ENCODE measurements around the gene PEPD.
A peak's percentile ranks its signal among the peaks of the same experiment; 100 is the strongest.

The PEPD gene

GRCh38 chr19:33527125-33527524, 5.5 kb upstream of the PEPD start:
- WGBS, 2 experiments, result 87 to 93% methylated on average over 2 of the region's 2 CpGs
- H3K4me1 ChIP-seq (ENCODE audit: control insufficient read depth, insufficient read depth, low read length), result peaks cover 9% of the 10 kb centered on the region
- H3K36me3 ChIP-seq (ENCODE audit: control insufficient read depth, insufficient read depth, low read length), result no peaks in the 10 kb centered on the region
- H3K27ac ChIP-seq (ENCODE audit: insufficient read depth, low read depth, low read length, poor library complexity, severe bottlenecking), result no peak overlapping the region
- H3K4me3 ChIP-seq (ENCODE audit: insufficient read depth, low read depth, low read length), result no peak overlapping the region
- H3K9me3 ChIP-seq (ENCODE audit: control insufficient read depth, low read length), result no peaks in the 10 kb centered on the region
- H3K27me3 ChIP-seq (ENCODE audit: control insufficient read depth, insufficient read depth, low read length, poor library complexity, severe bottlenecking), result no peaks in the 10 kb centered on the region

DNA sequence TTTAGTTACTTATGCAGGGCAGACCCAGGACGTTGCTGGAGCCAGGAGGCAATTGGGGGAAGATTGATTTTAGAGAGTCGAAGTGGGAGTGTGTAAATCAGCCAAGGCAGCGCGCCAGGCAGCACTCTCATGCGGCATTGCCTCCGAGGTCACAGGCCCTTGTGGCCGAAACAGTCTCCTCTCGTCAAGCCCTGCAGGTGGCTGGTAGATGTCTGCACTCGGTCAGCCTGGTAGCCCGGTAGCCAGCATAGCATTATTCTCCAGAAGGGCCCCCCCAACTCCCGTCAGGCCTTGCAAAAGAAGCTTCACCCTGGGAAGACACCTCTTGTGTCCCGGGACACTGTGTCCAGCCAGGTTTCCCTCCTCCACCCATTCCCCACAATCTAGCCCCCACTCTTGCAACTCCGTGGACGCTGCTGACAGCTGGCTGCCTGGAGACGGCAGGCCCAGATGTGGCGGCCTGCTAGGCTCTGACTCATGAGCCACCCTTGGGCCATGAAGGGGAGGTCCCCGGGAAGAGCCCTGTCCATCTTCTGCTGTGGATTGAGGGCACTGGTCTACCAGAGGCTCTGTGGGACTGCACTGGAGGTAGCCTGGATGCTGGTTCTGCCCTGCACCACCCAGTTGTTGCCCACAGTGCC, 2.6 kb upstream of the PEPD start:
- no peaks in the 10 kb centered on the region for H3K9me3 ChIP-seq (ENCODE audit: control insufficient read depth, low read length)
- peaks cover 13% of the 10 kb centered on the region for H3K4me1 ChIP-seq (ENCODE audit: control insufficient read depth, insufficient read depth, low read length)
- H3K27me3 ChIP-seq (ENCODE audit: control insufficient read depth, insufficient read depth, low read length, poor library complexity, severe bottlenecking), result no peaks in the 10 kb centered on the region
- WGBS, 2 experiments, result 84 to 86% methylated on average over 17 of the region's 17 CpGs
- no peaks in the 10 kb centered on the region for H3K36me3 ChIP-seq (ENCODE audit: control insufficient read depth, insufficient read depth, low read length)
- no peak overlapping the region for H3K27ac ChIP-seq (ENCODE audit: insufficient read depth, low read depth, low read length, poor library complexity, severe bottlenecking)
- H3K4me3 ChIP-seq (ENCODE audit: insufficient read depth, low read depth, low read length), result no peak overlapping the region

DNA sequence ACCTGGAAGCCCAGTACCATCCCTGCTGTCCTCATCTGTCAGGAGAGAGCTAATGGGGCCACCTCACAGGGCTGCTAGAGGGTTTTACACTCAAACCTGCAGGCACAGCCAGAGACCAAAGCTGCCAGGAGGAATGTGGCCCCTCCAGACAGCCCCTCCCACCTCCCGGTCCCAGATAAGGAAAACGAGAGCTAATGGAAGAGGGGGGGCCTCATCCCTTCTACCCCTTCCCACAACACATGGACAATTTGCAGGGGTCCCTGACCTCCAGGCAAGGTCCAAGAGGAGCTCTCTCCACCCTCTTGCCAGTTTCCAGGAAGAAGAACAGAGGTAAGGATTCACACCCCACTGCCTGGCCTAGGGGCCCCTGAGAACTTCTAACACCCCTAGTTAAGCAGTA, 1.6 kb upstream of the PEPD start:
- peaks cover 13% of the 10 kb centered on the region for H3K4me1 ChIP-seq (ENCODE audit: control insufficient read depth, insufficient read depth, low read length)
- WGBS, 2 experiments, result 73 to 74% methylated on average over 2 of the region's 2 CpGs
- H3K9me3 ChIP-seq (ENCODE audit: control insufficient read depth, low read length), result no peaks in the 10 kb centered on the region
- no peak overlapping the region for H3K4me3 ChIP-seq (ENCODE audit: insufficient read depth, low read depth, low read length)
- H3K36me3 ChIP-seq (ENCODE audit: control insufficient read depth, insufficient read depth, low read length), result no peaks in the 10 kb centered on the region
- H3K27ac ChIP-seq (ENCODE audit: insufficient read depth, low read depth, low read length, poor library complexity, severe bottlenecking), result no peak overlapping the region
- no peaks in the 10 kb centered on the region for H3K27me3 ChIP-seq (ENCODE audit: control insufficient read depth, insufficient read depth, low read length, poor library complexity, severe bottlenecking)

- Histone ChIP-seq H3K27ac (ENCODE audit: insufficient read depth, low read depth, low read length, poor library complexity, severe bottlenecking) (no peak overlapping the region), H3K4me1 (ENCODE audit: control insufficient read depth, insufficient read depth, low read length) (peaks cover 13% of the 10 kb centered on the region), H3K36me3 (ENCODE audit: control insufficient read depth, insufficient read depth, low read length) (no peaks in the 10 kb centered on the region), H3K4me3 (ENCODE audit: insufficient read depth, low read depth, low read length) (peak overlapping the region; percentile 88), H3K27me3 (ENCODE audit: control insufficient read depth, insufficient read depth, low read length, poor library complexity, severe bottlenecking) (no peaks in the 10 kb centered on the region), H3K9me3 (ENCODE audit: control insufficient read depth, low read length) (no peaks in the 10 kb centered on the region)
- WGBS, 2 experiments, result 81 to 92% methylated on average over 5 of the region's 5 CpGs
These were observed 726 bp upstream of the PEPD start for GRCh38 chr19:33522371-33522662.

GRCh38 chr19:33520844-33521479, 629 bp downstream of the PEPD start:
- WGBS, 2 experiments, result 11% methylated on average over 18 of the region's 18 CpGs
- no peak overlapping the region for H3K27ac ChIP-seq (ENCODE audit: insufficient read depth, low read depth, low read length, poor library complexity, severe bottlenecking)
- no peaks in the 10 kb centered on the region for H3K9me3 ChIP-seq (ENCODE audit: control insufficient read depth, low read length)

GRCh38 chr19:33520048-33520643, 1.4 kb downstream of the PEPD start:
- 87 to 88% methylated on average over 4 of the region's 4 CpGs for WGBS, 2 experiments
- no peak overlapping the region for H3K27ac ChIP-seq (ENCODE audit: insufficient read depth, low read depth, low read length, poor library complexity, severe bottlenecking)
- no peaks in the 10 kb centered on the region for H3K9me3 ChIP-seq (ENCODE audit: control insufficient read depth, low read length)
- H3K27me3 ChIP-seq (ENCODE audit: control insufficient read depth, insufficient read depth, low read length, poor library complexity, severe bottlenecking), result no peaks in the 10 kb centered on the region
- no peaks in the 10 kb centered on the region for H3K36me3 ChIP-seq (ENCODE audit: control insufficient read depth, insufficient read depth, low read length)
- H3K4me1 ChIP-seq (ENCODE audit: control insufficient read depth, insufficient read depth, low read length), result peaks cover 13% of the 10 kb centered on the region
- peak overlapping the region; percentile 88 for H3K4me3 ChIP-seq (ENCODE audit: insufficient read depth, low read depth, low read length)

More at GRCh38 chr19:33520844-33521479, 629 bp downstream of the PEPD start:
- Histone ChIP-seq H3K4me3 (ENCODE audit: insufficient read depth, low read depth, low read length) (peak overlapping the region; percentile 88), H3K4me1 (ENCODE audit: control insufficient read depth, insufficient read depth, low read length) (peaks cover 13% of the 10 kb centered on the region), H3K27me3 (ENCODE audit: control insufficient read depth, insufficient read depth, low read length, poor library complexity, severe bottlenecking) (no peaks in the 10 kb centered on the region), H3K36me3 (ENCODE audit: control insufficient read depth, insufficient read depth, low read length) (no peaks in the 10 kb centered on the region)

GRCh38 chr19:33519416-33519815, 2.2 kb downstream of the PEPD start:
- no peaks in the 10 kb centered on the region for H3K9me3 ChIP-seq (ENCODE audit: control insufficient read depth, low read length)
- no peaks in the 10 kb centered on the region for H3K27me3 ChIP-seq (ENCODE audit: control insufficient read depth, insufficient read depth, low read length, poor library complexity, severe bottlenecking)
- H3K27ac ChIP-seq (ENCODE audit: insufficient read depth, low read depth, low read length, poor library complexity, severe bottlenecking), result no peak overlapping the region
- peaks cover 10% of the 10 kb centered on the region for H3K4me1 ChIP-seq (ENCODE audit: control insufficient read depth, insufficient read depth, low read length)
- 91% methylated on average over 6 of the region's 6 CpGs for WGBS, 2 experiments
- no peak overlapping the region for H3K4me3 ChIP-seq (ENCODE audit: insufficient read depth, low read depth, low read length)
- H3K36me3 ChIP-seq (ENCODE audit: control insufficient read depth, insufficient read depth, low read length), result no peaks in the 10 kb centered on the region

DNA sequence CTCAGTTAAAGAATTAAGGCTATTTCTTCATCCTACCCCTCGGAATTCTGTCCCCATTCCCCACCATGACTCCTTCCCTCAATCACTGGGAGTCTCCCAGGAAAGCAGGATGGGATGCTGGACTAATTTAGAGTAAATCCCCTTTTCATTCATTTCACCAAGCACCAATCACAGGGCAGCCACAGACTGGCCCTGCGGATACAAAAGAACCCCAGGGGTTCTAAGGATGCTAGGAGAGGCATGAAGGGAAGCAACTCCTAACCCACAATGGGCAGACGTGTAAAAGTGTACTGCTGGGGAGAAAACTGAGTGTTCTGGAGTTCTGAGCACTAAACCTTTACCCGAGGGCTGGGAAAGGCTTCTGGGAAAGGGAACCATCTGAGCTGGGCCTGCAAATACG, 3.0 kb downstream of the PEPD start:
- Histone ChIP-seq H3K4me3 (ENCODE audit: insufficient read depth, low read depth, low read length) (no peak overlapping the region), H3K4me1 (ENCODE audit: control insufficient read depth, insufficient read depth, low read length) (peaks cover 9% of the 10 kb centered on the region), H3K9me3 (ENCODE audit: control insufficient read depth, low read length) (no peaks in the 10 kb centered on the region), H3K27me3 (ENCODE audit: control insufficient read depth, insufficient read depth, low read length, poor library complexity, severe bottlenecking) (no peaks in the 10 kb centered on the region), H3K27ac (ENCODE audit: insufficient read depth, low read depth, low read length, poor library complexity, severe bottlenecking) (no peak overlapping the region), H3K36me3 (ENCODE audit: control insufficient read depth, insufficient read depth, low read length) (no peaks in the 10 kb centered on the region)
- 40 to 51% methylated on average over 5 of the region's 5 CpGs for WGBS, 2 experiments

- 93 to 94% methylated on average over 9 of the region's 9 CpGs for WGBS, 2 experiments
- no peaks in the 10 kb centered on the region for H3K9me3 ChIP-seq (ENCODE audit: control insufficient read depth, low read length)
- no peaks in the 10 kb centered on the region for H3K27me3 ChIP-seq (ENCODE audit: control insufficient read depth, insufficient read depth, low read length, poor library complexity, severe bottlenecking)
- H3K27ac ChIP-seq (ENCODE audit: insufficient read depth, low read depth, low read length, poor library complexity, severe bottlenecking), result no peak overlapping the region
- no peaks in the 10 kb centered on the region for H3K36me3 ChIP-seq (ENCODE audit: control insufficient read depth, insufficient read depth, low read length)
- H3K4me1 ChIP-seq (ENCODE audit: control insufficient read depth, insufficient read depth, low read length), result peaks cover 9% of the 10 kb centered on the region
- no peak overlapping the region for H3K4me3 ChIP-seq (ENCODE audit: insufficient read depth, low read depth, low read length)
These were observed 3.7 kb downstream of the PEPD start for GRCh38 chr19:33517922-33518321.

DNA sequence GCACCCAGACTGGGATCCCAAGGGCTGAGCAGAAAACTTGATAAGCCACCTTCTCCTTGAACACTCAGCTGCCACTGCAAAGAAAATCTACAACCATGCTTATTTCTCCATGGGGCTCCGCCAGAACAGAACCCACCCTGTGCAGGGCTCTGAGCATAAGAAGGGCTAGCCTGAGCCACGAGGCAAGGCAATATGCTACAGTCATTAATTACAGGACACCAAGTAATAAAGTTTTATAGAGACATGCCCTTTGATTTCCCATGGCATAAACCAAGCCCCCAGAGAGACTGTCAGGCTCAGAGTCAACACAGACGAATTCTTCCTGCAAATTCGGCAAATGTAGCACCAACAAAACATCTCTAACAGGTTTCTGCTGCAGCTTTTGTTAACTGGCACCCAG, 5.7 kb downstream of the PEPD start:
- whole genome bisulfite sequencing, 2 experiments, result 85 to 86% methylated on average over 4 of the region's 4 CpGs
- Histone ChIP-seq H3K36me3 (ENCODE audit: control insufficient read depth, insufficient read depth, low read length) (no peaks in the 10 kb centered on the region), H3K4me3 (ENCODE audit: insufficient read depth, low read depth, low read length) (no peak overlapping the region), H3K9me3 (ENCODE audit: control insufficient read depth, low read length) (no peaks in the 10 kb centered on the region), H3K27ac (ENCODE audit: insufficient read depth, low read depth, low read length, poor library complexity, severe bottlenecking) (no peak overlapping the region), H3K27me3 (ENCODE audit: control insufficient read depth, insufficient read depth, low read length, poor library complexity, severe bottlenecking) (no peaks in the 10 kb centered on the region), H3K4me1 (ENCODE audit: control insufficient read depth, insufficient read depth, low read length) (peaks cover 8% of the 10 kb centered on the region)

Data from ectodermal cell (in vitro differentiated cells).